COLO668 (cell line): ENCODE data around the gene ARFGEF3.
"Not testable (repeated sequence)": the region's sequence is repeated elsewhere in the genome, so short reads cannot be mapped to it uniquely, and the experiment has no call there.

Experiments
- DNase-seq: peaks from one replicate; lab custom pipeline; 2025; ENCODE audit not compliant: unreplicated experiment; lab: John Stamatoyannopoulos, UW

The ARFGEF3 gene

GRCh38 chr6:138161338-138162110, at the start of gene ARFGEF3:
Gene ARFGEF3, plus strand, starts transcription at chr6:138161939. Its CDS starts 148 bp downstream, at chr6:138162087.
- peak; percentile 83 for DNase-seq

GRCh38 chr6:138113588-138114210, 48.0 kb upstream of the ARFGEF3 start:
- no peak for DNase-seq

GRCh38 chr6:138115201-138115600, 46.5 kb upstream of the ARFGEF3 start:
- no peak for DNase-seq

GRCh38 chr6:138115877-138116660, 45.7 kb upstream of the ARFGEF3 start:
- peak; percentile 39 for DNase-seq

- DNase-seq = no peak
Observed at GRCh38 chr6:138116661-138116999, 45.1 kb upstream of the ARFGEF3 start.

- no peak for DNase-seq
Observed at GRCh38 chr6:138117376-138117914, 44.3 kb upstream of the ARFGEF3 start.

- DNase-seq = not testable (repeated sequence)
Observed at GRCh38 chr6:138119229-138119628, 42.5 kb upstream of the ARFGEF3 start.

- DNase-seq = no peak
Observed at GRCh38 chr6:138119976-138120375, 41.8 kb upstream of the ARFGEF3 start.

GRCh38 chr6:138124096-138124495, 37.6 kb upstream of the ARFGEF3 start:
- DNase-seq = no peak

GRCh38 chr6:138128096-138128495, 33.6 kb upstream of the ARFGEF3 start:
- no peak for DNase-seq

GRCh38 chr6:138129190-138129589, 32.5 kb upstream of the ARFGEF3 start:
- peak; percentile 3 for DNase-seq

- DNase-seq = no peak
Observed at GRCh38 chr6:138142806-138143205, 18.9 kb upstream of the ARFGEF3 start.

GRCh38 chr6:138145402-138145801, 16.3 kb upstream of the ARFGEF3 start:
- DNase-seq = no peak

- DNase-seq = no peak
Observed at GRCh38 chr6:138146544-138146943, 15.2 kb upstream of the ARFGEF3 start.

- DNase-seq = no peak
Observed at GRCh38 chr6:138155443-138155842, 6.3 kb upstream of the ARFGEF3 start.

GRCh38 chr6:138157986-138158638, 3.6 kb upstream of the ARFGEF3 start:
- peak; percentile 20 for DNase-seq

GRCh38 chr6:138159246-138159645, 2.5 kb upstream of the ARFGEF3 start:
- DNase-seq = no peak

- DNase-seq = no peak
Observed at GRCh38 chr6:138160329-138161087, 1.2 kb upstream of the ARFGEF3 start.

- no peak for DNase-seq
Observed at GRCh38 chr6:138161088-138161337, 726 bp upstream of the ARFGEF3 start.

GRCh38 chr6:138162111-138162954, 594 bp downstream of the ARFGEF3 start:
- peak; percentile 54 for DNase-seq
